ENCODE measurements around the gene PRKD1. TPM values are rescaled to one million over a fixed set of nuclear protein-coding genes. Genes with fewer than 3 reads are reported as not detected.
"Not testable (repeated sequence)": the region's sequence is repeated elsewhere in the genome, so short reads cannot be mapped to it uniquely, and the experiment has no call there.

PRKD1 gene
- total RNA-seq, 1 donor = 28.6 TPM

DNA sequence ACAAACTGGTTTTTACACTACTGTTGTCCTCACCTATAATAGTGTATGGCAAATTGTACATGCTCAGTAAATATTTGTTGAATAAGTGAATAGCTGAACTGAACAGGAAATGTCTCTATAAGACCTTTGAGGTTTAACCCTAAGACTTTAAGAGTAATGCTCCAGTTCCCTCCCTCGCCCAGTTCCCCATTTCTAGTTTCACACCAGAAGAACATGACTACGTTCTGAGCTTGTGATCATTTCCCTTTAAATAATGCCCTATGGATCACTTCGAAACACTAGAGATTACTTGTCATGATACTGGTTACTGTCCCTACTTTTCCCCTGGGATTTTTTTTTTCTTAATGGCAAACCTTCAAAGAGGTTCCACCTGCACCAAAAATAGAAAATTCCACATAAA lies 69.3 kb downstream of the PRKD1 start:
- Histone ChIP-seq H3K36me3 (ENCODE audit: insufficient read depth, low read length) (no peaks in the 10 kb centered on the region), H3K4me2 (ENCODE audit: insufficient read depth, low read length) (no peak overlapping the region), H3K4me3 (ENCODE audit: insufficient read depth, low read length) (no peak overlapping the region), H3K27ac (ENCODE audit: low read depth, low read length) (no peak overlapping the region), H3K79me2 (ENCODE audit: insufficient read depth, low read length) (peaks cover 43% of the 10 kb centered on the region), H2AFZ (ENCODE audit: low read length) (no peak overlapping the region), H3K27me3 (ENCODE audit: insufficient read depth, low read length) (no peaks in the 10 kb centered on the region), H3K4me1 (ENCODE audit: insufficient read depth, low read length) (no peaks in the 10 kb centered on the region), H4K20me1 (ENCODE audit: insufficient read depth, low read length) (peaks cover 6% of the 10 kb centered on the region), H3K9me3 (ENCODE audit: low read depth, low read length) (no peaks in the 10 kb centered on the region)
- DNase-seq (ENCODE audit: insufficient read length, low spot score, missing footprints) = no peak
- TF ChIP-seq, protein P1, sequence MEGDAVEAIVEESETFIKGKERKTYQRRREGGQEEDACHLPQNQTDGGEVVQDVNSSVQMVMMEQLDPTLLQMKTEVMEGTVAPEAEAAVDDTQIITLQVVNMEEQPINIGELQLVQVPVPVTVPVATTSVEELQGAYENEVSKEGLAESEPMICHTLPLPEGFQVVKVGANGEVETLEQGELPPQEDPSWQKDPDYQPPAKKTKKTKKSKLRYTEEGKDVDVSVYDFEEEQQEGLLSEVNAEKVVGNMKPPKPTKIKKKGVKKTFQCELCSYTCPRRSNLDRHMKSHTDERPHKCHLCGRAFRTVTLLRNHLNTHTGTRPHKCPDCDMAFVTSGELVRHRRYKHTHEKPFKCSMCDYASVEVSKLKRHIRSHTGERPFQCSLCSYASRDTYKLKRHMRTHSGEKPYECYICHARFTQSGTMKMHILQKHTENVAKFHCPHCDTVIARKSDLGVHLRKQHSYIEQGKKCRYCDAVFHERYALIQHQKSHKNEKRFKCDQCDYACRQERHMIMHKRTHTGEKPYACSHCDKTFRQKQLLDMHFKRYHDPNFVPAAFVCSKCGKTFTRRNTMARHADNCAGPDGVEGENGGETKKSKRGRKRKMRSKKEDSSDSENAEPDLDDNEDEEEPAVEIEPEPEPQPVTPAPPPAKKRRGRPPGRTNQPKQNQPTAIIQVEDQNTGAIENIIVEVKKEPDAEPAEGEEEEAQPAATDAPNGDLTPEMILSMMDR (IDR thresholded peaks at IDR 0.05; ENCODE audit: extremely low read depth, low read depth, low read length) = no peak

DNA sequence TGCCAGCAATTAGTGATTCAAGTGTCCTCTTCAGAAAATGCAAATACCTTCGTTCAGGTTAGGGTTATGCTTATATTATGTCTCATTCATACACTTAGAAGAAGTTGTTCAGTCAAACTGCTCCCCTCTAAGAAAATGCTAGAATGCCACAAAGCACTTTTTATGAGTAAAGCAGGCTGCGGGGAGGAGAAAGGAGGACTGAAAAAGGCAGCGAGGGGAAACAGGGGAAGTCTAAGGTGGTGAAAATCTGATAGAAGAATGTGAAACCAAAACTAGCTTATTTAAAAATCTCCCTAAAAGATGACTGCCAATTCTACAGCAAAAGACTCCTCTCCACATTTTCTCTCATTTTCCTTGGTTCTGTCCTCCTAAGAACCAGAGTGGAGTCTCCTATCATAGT lies 70.1 kb downstream of the PRKD1 start:
- no peaks in the 10 kb centered on the region for H3K36me3 ChIP-seq (ENCODE audit: insufficient read depth, low read length)
- DNase-seq (ENCODE audit: insufficient read length, low spot score, missing footprints) = no peak
- H3K79me2 ChIP-seq (ENCODE audit: insufficient read depth, low read length) = peaks cover 48% of the 10 kb centered on the region
- H3K4me1 ChIP-seq (ENCODE audit: insufficient read depth, low read length) = no peaks in the 10 kb centered on the region
- peaks cover 6% of the 10 kb centered on the region for H4K20me1 ChIP-seq (ENCODE audit: insufficient read depth, low read length)
- no peaks in the 10 kb centered on the region for H3K27me3 ChIP-seq (ENCODE audit: insufficient read depth, low read length)
- no peaks in the 10 kb centered on the region for H3K9me3 ChIP-seq (ENCODE audit: low read depth, low read length)
- no peak overlapping the region for H3K4me2 ChIP-seq (ENCODE audit: insufficient read depth, low read length)
- TF ChIP-seq, protein P1 (IDR thresholded peaks at IDR 0.05; ENCODE audit: extremely low read depth, low read depth, low read length) = no peak
- H3K27ac ChIP-seq (ENCODE audit: low read depth, low read length) = no peak overlapping the region
- H2AFZ ChIP-seq (ENCODE audit: low read length) = no peak overlapping the region
- no peak overlapping the region for H3K4me3 ChIP-seq (ENCODE audit: insufficient read depth, low read length)

DNA sequence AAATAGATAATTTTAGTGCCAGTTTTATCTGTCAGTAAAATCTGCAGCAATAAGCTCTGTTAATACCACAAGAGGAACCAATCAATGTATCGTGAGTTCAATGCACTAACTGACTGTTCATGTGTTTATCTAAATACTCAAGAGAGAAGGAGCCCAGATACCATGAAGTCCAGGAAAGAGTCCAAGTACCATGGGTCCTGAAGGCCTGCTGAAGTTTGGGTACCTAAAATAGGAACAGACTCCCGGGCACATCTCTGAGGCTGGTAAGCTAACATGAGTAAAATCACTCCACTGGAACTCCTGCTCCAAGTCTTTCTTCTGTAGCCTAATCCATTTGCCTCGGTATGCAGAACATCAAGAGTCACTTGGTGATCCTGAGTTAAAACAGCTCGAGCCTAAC lies 71.1 kb downstream of the PRKD1 start:
- Histone ChIP-seq H3K4me1 (ENCODE audit: insufficient read depth, low read length) (no peaks in the 10 kb centered on the region), H3K27me3 (ENCODE audit: insufficient read depth, low read length) (no peaks in the 10 kb centered on the region), H3K79me2 (ENCODE audit: insufficient read depth, low read length) (peaks cover 57% of the 10 kb centered on the region), H2AFZ (ENCODE audit: low read length) (no peak overlapping the region), H3K4me3 (ENCODE audit: insufficient read depth, low read length) (no peak overlapping the region), H3K4me2 (ENCODE audit: insufficient read depth, low read length) (no peak overlapping the region), H3K9me3 (ENCODE audit: low read depth, low read length) (no peaks in the 10 kb centered on the region), H3K27ac (ENCODE audit: low read depth, low read length) (no peak overlapping the region), H4K20me1 (ENCODE audit: insufficient read depth, low read length) (peaks cover 10% of the 10 kb centered on the region), H3K36me3 (ENCODE audit: insufficient read depth, low read length) (no peaks in the 10 kb centered on the region)
- TF ChIP-seq, protein P1 (IDR thresholded peaks at IDR 0.05; ENCODE audit: extremely low read depth, low read depth, low read length) = no peak
- no peak for DNase-seq (ENCODE audit: insufficient read length, low spot score, missing footprints)

GRCh38 chr14:29853691-29854090 lies 74.0 kb downstream of the PRKD1 start:
- not testable (repeated sequence) for H3K4me2 ChIP-seq (ENCODE audit: insufficient read depth, low read length)
- peaks cover 80% of the 10 kb centered on the region for H3K79me2 ChIP-seq (ENCODE audit: insufficient read depth, low read length)

More at GRCh38 chr14:29853691-29854090, 74.0 kb downstream of the PRKD1 start:
- not testable (repeated sequence) for H3K9me3 ChIP-seq (ENCODE audit: low read depth, low read length); DNase-seq (ENCODE audit: insufficient read length, low spot score, missing footprints); H3K27me3 ChIP-seq (ENCODE audit: insufficient read depth, low read length); H2AFZ ChIP-seq (ENCODE audit: low read length); H3K4me1 ChIP-seq (ENCODE audit: insufficient read depth, low read length); H3K4me3 ChIP-seq (ENCODE audit: insufficient read depth, low read length); H3K27ac ChIP-seq (ENCODE audit: low read depth, low read length); H3K36me3 ChIP-seq (ENCODE audit: insufficient read depth, low read length)
- peaks cover 32% of the 10 kb centered on the region for H4K20me1 ChIP-seq (ENCODE audit: insufficient read depth, low read length)
